ENCODE data around the gene ENO1.
A peak's percentile ranks its signal among the peaks of the same experiment; 100 is the strongest.

GRCh38 chr1:8879464-8879921 lies 1.0 kb upstream of the ENO1 start:
- TF ChIP-seq CTCF (IDR thresholded peaks at IDR 0.05 in 8 of 11, conservative IDR thresholded peaks at IDR 0.05 in 3 of 11), result peak in 3 of 11 experiments; percentile 15 to 35 (median 18)
- no peak for TF ChIP-seq POLR2A (IDR thresholded peaks at IDR 0.05)
